GM12872 (cell line): ENCODE measurements around the gene LBX1.

ENCODE experiments used
- CTCF ChIP-seq: IDR thresholded peaks from 3 replicates; pipeline ENCODE4 v1.5.1; 2011; ENCODE audit warnings: low read depth, mild to moderate bottlenecking, low read length, moderate library complexity; ENCODE audit not compliant: insufficient read depth

The LBX1 gene

GRCh38 chr10:101217450-101218281, 11.6 kb downstream of the LBX1 start:
- peak; percentile 18; the same call in 1 of the 3 replicates for TF ChIP-seq CTCF

GRCh38 chr10:101217044-101217425, 12.2 kb downstream of the LBX1 start:
- TF ChIP-seq CTCF = no peak

- TF ChIP-seq CTCF = no peak
These were observed 12.8 kb downstream of the LBX1 start for GRCh38 chr10:101216207-101217043.

- TF ChIP-seq CTCF = no peak
These were observed 13.7 kb downstream of the LBX1 start for GRCh38 chr10:101215397-101216206.

GRCh38 chr10:101214446-101215396, 14.5 kb downstream of the LBX1 start:
- TF ChIP-seq CTCF = peak; percentile 89

- TF ChIP-seq CTCF = no peak
These were observed 20.7 kb downstream of the LBX1 start for GRCh38 chr10:101208543-101208942.
